H7 (cell line): ENCODE data around the gene ATAD3B. TPM values are rescaled to one million over a fixed set of nuclear protein-coding genes. Genes with fewer than 3 reads are reported as not detected.

Experiments
- DNase-seq: peaks from one replicate; pipeline ENCODE4 v3.0.0; 2012
- H3K27me3 ChIP-seq: 2 replicates; pipeline ENCODE4 v1.6.0; 2011; ENCODE audit warnings: mild to moderate bottlenecking, low read length; ENCODE audit not compliant: control insufficient read depth, insufficient read depth
- H3K36me3 ChIP-seq: replicated peaks from 2 replicates; pipeline ENCODE4 v1.5.1; 2011; ENCODE audit warnings: low read length; ENCODE audit not compliant: control insufficient read depth, insufficient read depth
- H3K4me3 ChIP-seq: 2 replicates; pipeline ENCODE4 v1.5.1; 2011; ENCODE audit warnings: low read depth, mild to moderate bottlenecking, control low read depth, low read length, moderate library complexity; ENCODE audit not compliant: insufficient read depth
- total RNA-seq: library from RNA; depleted of rRNA; stranded (reverse); fragments of >200 nt; shearing (Covaris generic); gene quantifications from 2 replicates; pipeline ENCODE4 v1.2.3, GENCODE V29; 2014; rRNA removed

ATAD3B gene
- total RNA-seq, 1 experiment from 2014 or later: 43.5 TPM

- H3K36me3 ChIP-seq: no peaks in the 10 kb centered on the region; the same call in none of the 2 replicates
- DNase-seq: peak; percentile 89
- H3K27me3 ChIP-seq: no peaks in the 10 kb centered on the region
- H3K4me3 ChIP-seq: peak overlapping the region; percentile 63
These were observed 69.5 kb downstream of the ATAD3B start for GRCh38 chr1:1540818-1541628.

GRCh38 chr1:1541956-1542765, 70.6 kb downstream of the ATAD3B start:
- peak; percentile 64 for DNase-seq
- no peak overlapping the region for H3K4me3 ChIP-seq
- H3K36me3 ChIP-seq: no peaks in the 10 kb centered on the region; the same call in none of the 2 replicates
- no peaks in the 10 kb centered on the region for H3K27me3 ChIP-seq

- H3K27me3 ChIP-seq: no peaks in the 10 kb centered on the region
- DNase-seq: peak; percentile 53
- no peak overlapping the region for H3K4me3 ChIP-seq
- H3K36me3 ChIP-seq: no peaks in the 10 kb centered on the region; the same call in none of the 2 replicates
These were observed 71.5 kb downstream of the ATAD3B start for GRCh38 chr1:1542766-1543705.

- Histone ChIP-seq H3K27me3 (no peaks in the 10 kb centered on the region), H3K36me3 (no peaks in the 10 kb centered on the region; the same call in none of the 2 replicates), H3K4me3 (no peak overlapping the region)
- DNase-seq: no peak
These were observed 72.1 kb downstream of the ATAD3B start for GRCh38 chr1:1543706-1544099.

- no peaks in the 10 kb centered on the region for H3K27me3 ChIP-seq
- no peak for DNase-seq
- no peaks in the 10 kb centered on the region; the same call in none of the 2 replicates for H3K36me3 ChIP-seq
- H3K4me3 ChIP-seq: no peak overlapping the region
These were observed 73.0 kb downstream of the ATAD3B start for GRCh38 chr1:1544544-1544943.

Other genes starting within 250 kb of the ATAD3B start
- 102 and 127 TPM in 2 replicates for gene SDF4, start 239.8 kb upstream of the ATAD3B start, total RNA-seq
- gene B3GALT6, start 239.5 kb upstream of the ATAD3B start, total RNA-seq: 40.3 and 47.2 TPM in 2 replicates
- 3.6 and 6.3 TPM in 2 replicates for gene C1QTNF12, start 225.0 kb upstream of the ATAD3B start, total RNA-seq
- 81.8 and 105 TPM in 2 replicates for gene UBE2J2, start 197.9 kb upstream of the ATAD3B start, total RNA-seq
- gene SCNN1D, start 191.3 kb upstream of the ATAD3B start, total RNA-seq: 4.0 and 10.2 TPM in 2 replicates
- gene ACAP3, start 163.8 kb upstream of the ATAD3B start, total RNA-seq: 55.7 and 55.9 TPM in 2 replicates
- 93.5 and 98.6 TPM in 2 replicates for gene PUSL1, start 163.2 kb upstream of the ATAD3B start, total RNA-seq
- 169 and 189 TPM in 2 replicates for gene INTS11, start 147.1 kb upstream of the ATAD3B start, total RNA-seq
- 25.0 and 27.7 TPM in 2 replicates for gene CPTP, start 147.0 kb upstream of the ATAD3B start, total RNA-seq
- gene TAS1R3, start 140.5 kb upstream of the ATAD3B start, total RNA-seq: 0.14 TPM in 1 of 2 replicates, not detected in the other
- gene DVL1, start 122.3 kb upstream of the ATAD3B start, total RNA-seq: 189 and 191 TPM in 2 replicates
- gene MXRA8, start 113.2 kb upstream of the ATAD3B start, total RNA-seq: 54.2 and 80.1 TPM in 2 replicates
- gene AURKAIP1, start 96.6 kb upstream of the ATAD3B start, total RNA-seq: 275 and 320 TPM in 2 replicates
- gene CCNL2, start 72.4 kb upstream of the ATAD3B start, total RNA-seq: 147 and 200 TPM in 2 replicates
- gene MRPL20, start 64.5 kb upstream of the ATAD3B start, total RNA-seq: 184 and 267 TPM in 2 replicates
- 0.67 TPM in 1 of 2 replicates, not detected in the other for gene ANKRD65, start 50.5 kb upstream of the ATAD3B start, total RNA-seq
- 32.1 and 37.1 TPM in 2 replicates for gene VWA1, start 36.1 kb upstream of the ATAD3B start, total RNA-seq
- 0.14 and 0.74 TPM in 2 replicates for gene ATAD3C, start 22.1 kb upstream of the ATAD3B start, total RNA-seq
- 105 and 113 TPM in 2 replicates for gene ATAD3A, start 40.4 kb downstream of the ATAD3B start, total RNA-seq
- 13.6 and 14.3 TPM in 2 replicates for gene TMEM240, start 68.9 kb downstream of the ATAD3B start, total RNA-seq
- gene SSU72, start 103.1 kb downstream of the ATAD3B start, total RNA-seq: 80.7 and 94.3 TPM in 2 replicates
- 25.6 and 32.7 TPM in 2 replicates for gene FNDC10, start 128.4 kb downstream of the ATAD3B start, total RNA-seq
- 45.7 and 89.0 TPM in 2 replicates for gene MIB2, start 143.7 kb downstream of the ATAD3B start, total RNA-seq
- 11.9 and 15.7 TPM in 2 replicates for gene MMP23B, start 160.4 kb downstream of the ATAD3B start, total RNA-seq
- 12.0 and 16.8 TPM in 2 replicates for gene CDK11B, start 187.2 kb downstream of the ATAD3B start, total RNA-seq
- 47.4 and 54.8 TPM in 2 replicates for gene SLC35E2B, start 221.0 kb downstream of the ATAD3B start, total RNA-seq